Raji (cell line): Measurements from ENCODE around the gene FHIP1B.

Experiments
- POLR2A ChIP-seq: IDR thresholded peaks from 2 replicates; pipeline ENCODE4 v1.6.1; 2011; ENCODE audit warnings: low read depth, low read length, control low read depth; ENCODE audit not compliant: insufficient read depth

The FHIP1B gene

GRCh38 chr11:6234387-6235107, at the start of gene FHIP1B:
Gene FHIP1B (minus strand): TSS chr11:6234636. CDS start chr11:6224516, 10,120 bp downstream.
- peak; percentile 76 for TF ChIP-seq POLR2A

GRCh38 chr11:6283453-6284023, 49.1 kb upstream of the FHIP1B start:
- no peak for TF ChIP-seq POLR2A

GRCh38 chr11:6273188-6273587, 38.8 kb upstream of the FHIP1B start:
- no peak for TF ChIP-seq POLR2A

GRCh38 chr11:6271598-6271997, 37.2 kb upstream of the FHIP1B start:
- no peak for TF ChIP-seq POLR2A

GRCh38 chr11:6270584-6271246, 36.3 kb upstream of the FHIP1B start:
- no peak for TF ChIP-seq POLR2A

GRCh38 chr11:6269994-6270393, 35.6 kb upstream of the FHIP1B start:
- TF ChIP-seq POLR2A: no peak

GRCh38 chr11:6268820-6269219, 34.4 kb upstream of the FHIP1B start:
- TF ChIP-seq POLR2A: no peak

GRCh38 chr11:6263662-6264061, 29.2 kb upstream of the FHIP1B start:
- TF ChIP-seq POLR2A: no peak

GRCh38 chr11:6260207-6260726, 25.8 kb upstream of the FHIP1B start:
- no peak for TF ChIP-seq POLR2A

- no peak for TF ChIP-seq POLR2A
These were observed 24.2 kb upstream of the FHIP1B start for GRCh38 chr11:6258571-6259081.

GRCh38 chr11:6258141-6258540, 23.7 kb upstream of the FHIP1B start:
- TF ChIP-seq POLR2A: no peak

GRCh38 chr11:6253197-6253596, 18.8 kb upstream of the FHIP1B start:
- no peak for TF ChIP-seq POLR2A

GRCh38 chr11:6251990-6252473, 17.6 kb upstream of the FHIP1B start:
- TF ChIP-seq POLR2A: no peak

- TF ChIP-seq POLR2A: no peak
These were observed 16.8 kb upstream of the FHIP1B start for GRCh38 chr11:6251120-6251733.
